Tibial artery (tissue), 4 donors: Measurements from ENCODE around the gene SYT1.

Experiments used
- DNase-seq, 2 donors: peaks; one replicate each; pipeline ENCODE4 v3.0.0-alpha.2; 2019
- H3K27ac ChIP-seq, 2 donors: fragments of 200-600 bp; sonication (generic) in 1 of 2; 1 replicate in 1 of 2; 2 replicates in 1 of 2; pipeline ENCODE4 v1.5.1; 2018 to 2019; ENCODE audit warnings: mild to moderate bottlenecking in 1 of 2
- H3K27me3 ChIP-seq, 2 donors: fragments of 200-600 bp; sonication (generic) in 1 of 2; one replicate each; pipeline versions ENCODE4 v1.5.1 to v1.6.0; 2016 to 2019
- H3K36me3 ChIP-seq, 3 donors: fragments of 200-600 bp; sonication (generic) in 2 of 3; one replicate each; pipeline ENCODE4 v1.5.1; 2016 to 2019; ENCODE audit warnings: mild to moderate bottlenecking in 2 of 3
- H3K4me1 ChIP-seq, 4 donors: fragments of 200-600 bp; sonication (generic) in 2 of 4; 1 replicate in 3 of 4; 2 replicates in 1 of 4; pipeline ENCODE4 v1.5.1; 2016 to 2019
- H3K4me3 ChIP-seq, 2 donors: fragments of 200-600 bp; sonication (generic) in 1 of 2; 1 replicate in 1 of 2; 2 replicates in 1 of 2; pipeline ENCODE4 v1.5.1; 2018 to 2019; ENCODE audit warnings: mild to moderate bottlenecking in 2 of 2
- H3K9me3 ChIP-seq, 3 donors: fragments of 200-600 bp; sonication (generic) in 1 of 3; one replicate each; pipeline ENCODE4 v1.5.1; 2016 to 2019
- CTCF ChIP-seq, 2 experiments: fragments of 200-600 bp in 1 of 2; fragments of 450-650 bp in 1 of 2; IDR thresholded peaks; one replicate each; pipeline ENCODE4 v1.5.1; 2017 to 2019; ENCODE audit warnings: antibody characterized with exemption in 2 of 2, mild to moderate bottlenecking in 1 of 2, moderate library complexity in 1 of 2
- intact Hi-C: fragments of 100-400 bp; cut with DNase I; formaldehyde crosslinking; loops from one replicate; pipeline ENCODE4 v1.15.0; 2023; ENCODE audit warnings: low total_unique reads

Gene SYT1

DNA sequence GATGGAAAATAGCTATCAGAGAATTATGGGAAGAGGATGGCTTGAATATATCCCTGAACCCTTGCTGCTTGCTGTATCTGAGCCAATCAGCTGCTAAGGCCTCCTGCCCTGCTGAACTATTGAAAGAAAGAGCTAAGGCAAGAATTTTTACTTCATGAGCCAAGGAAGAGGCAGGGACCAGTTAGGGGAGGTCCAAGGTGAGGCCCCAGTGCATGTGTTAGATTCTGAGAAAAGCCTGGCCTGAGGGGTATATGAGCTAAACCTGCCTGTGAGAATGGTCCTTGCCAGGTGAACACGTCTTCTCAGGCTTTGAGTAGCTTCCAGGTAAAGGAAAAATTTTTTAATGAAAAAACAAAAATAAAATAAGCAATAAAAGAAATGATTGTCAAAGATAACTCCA is 218.0 kb downstream of the SYT1 start:
- H3K9me3 ChIP-seq, result no peaks in the 10 kb centered on the region
- no peak overlapping the region for H3K4me3 ChIP-seq
- no peak overlapping the region for H3K27ac ChIP-seq
- TF ChIP-seq CTCF (IDR thresholded peaks at IDR 0.05), result no peak
- no peaks in the 10 kb centered on the region for H3K36me3 ChIP-seq
- no peaks in the 10 kb centered on the region for H3K27me3 ChIP-seq
- no peak for DNase-seq
- H3K4me1 ChIP-seq, result no peaks in the 10 kb centered on the region
- intact Hi-C loops, result no loop called here

- H3K36me3 ChIP-seq, result no peaks in the 10 kb centered on the region
- H3K4me1 ChIP-seq, result no peaks in the 10 kb centered on the region
- H3K4me3 ChIP-seq, result no peak overlapping the region
- intact Hi-C loops, result no loop called here
- no peak overlapping the region for H3K27ac ChIP-seq
- no peak for DNase-seq
- H3K27me3 ChIP-seq, result no peaks in the 10 kb centered on the region
- TF ChIP-seq CTCF (IDR thresholded peaks at IDR 0.05), result no peak
- no peaks in the 10 kb centered on the region for H3K9me3 ChIP-seq
Measured at GRCh38 chr12:79083181-79083580, 218.6 kb downstream of the SYT1 start.

GRCh38 chr12:79085106-79085682 is 220.6 kb downstream of the SYT1 start:
- no peak for DNase-seq
- Histone ChIP-seq H3K27me3 (no peaks in the 10 kb centered on the region), H3K9me3 (no peaks in the 10 kb centered on the region), H3K27ac (no peak overlapping the region), H3K4me1 (no peaks in the 10 kb centered on the region), H3K4me3 (no peak overlapping the region), H3K36me3 (no peaks in the 10 kb centered on the region)
- TF ChIP-seq CTCF (IDR thresholded peaks at IDR 0.05), result no peak
- intact Hi-C loops, result no loop called here

DNA sequence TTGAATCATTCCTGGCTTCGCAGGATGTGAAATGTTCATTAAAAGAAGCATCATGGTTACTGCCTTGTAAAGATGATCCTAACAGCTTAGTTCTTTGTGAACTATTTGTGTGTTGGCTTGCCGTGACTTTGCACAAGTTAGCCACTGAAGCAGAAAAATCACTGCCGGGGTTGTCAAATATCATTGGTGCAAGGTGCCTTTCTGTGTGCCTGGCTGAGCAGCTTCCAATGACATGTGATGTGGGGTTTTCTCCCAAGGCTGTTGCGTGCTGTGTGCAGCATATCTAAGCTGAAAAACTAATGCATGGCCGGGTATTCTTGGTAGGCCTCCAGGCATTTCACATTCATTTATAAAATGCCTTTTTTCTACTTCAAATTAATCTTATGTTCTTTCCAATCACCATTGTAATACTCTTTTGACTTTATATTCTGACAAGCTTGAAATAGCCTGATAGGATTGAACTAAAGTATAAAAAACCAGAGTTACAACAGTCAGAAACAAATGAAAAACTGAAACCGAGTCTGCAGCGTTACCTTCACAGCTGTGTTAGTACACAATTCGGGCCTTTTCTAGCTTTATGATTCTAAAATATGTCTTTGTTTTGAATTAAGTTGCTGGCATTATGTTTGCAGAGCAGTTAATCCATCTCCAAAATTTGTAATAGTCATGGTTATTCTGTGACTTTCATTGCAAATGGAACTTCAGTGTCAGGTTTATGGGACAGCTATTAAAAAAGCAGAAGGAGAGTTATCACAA is 222.1 kb downstream of the SYT1 start:
- intact Hi-C loops, result no loop called here
- Histone ChIP-seq H3K9me3 (no peaks in the 10 kb centered on the region), H3K4me1 (no peaks in the 10 kb centered on the region), H3K27ac (no peak overlapping the region), H3K4me3 (no peak overlapping the region), H3K36me3 (no peaks in the 10 kb centered on the region), H3K27me3 (no peaks in the 10 kb centered on the region)
- DNase-seq, result no peak
- TF ChIP-seq CTCF (IDR thresholded peaks at IDR 0.05), result no peak

DNA sequence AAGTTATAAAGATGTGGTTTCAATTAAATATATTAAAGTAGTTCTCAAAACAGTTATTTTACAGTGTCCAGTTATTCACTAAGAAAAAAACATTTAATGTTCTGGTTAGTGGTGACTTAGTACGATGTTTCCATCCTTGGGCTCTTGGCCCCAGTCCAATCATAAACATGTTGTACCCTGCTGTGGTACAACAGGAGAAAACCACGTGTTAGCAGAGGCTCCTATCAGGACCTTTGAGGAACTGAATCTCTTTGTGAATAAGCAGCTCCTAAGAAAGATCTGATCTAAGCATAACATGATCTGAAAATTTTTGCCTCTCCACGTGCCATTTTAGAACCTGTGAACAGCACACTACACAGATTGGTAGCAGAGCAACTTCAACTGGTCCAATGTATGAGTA is 234.0 kb downstream of the SYT1 start:
- no peak for TF ChIP-seq CTCF (IDR thresholded peaks at IDR 0.05)
- no peaks in the 10 kb centered on the region for H3K36me3 ChIP-seq
- H3K4me3 ChIP-seq, result no peak overlapping the region
- no peaks in the 10 kb centered on the region for H3K4me1 ChIP-seq
- no peaks in the 10 kb centered on the region for H3K9me3 ChIP-seq
- intact Hi-C loops, result no loop called here
- H3K27ac ChIP-seq, result no peak overlapping the region
- no peaks in the 10 kb centered on the region for H3K27me3 ChIP-seq
- no peak for DNase-seq
